8988T (cell line): ENCODE measurements around the gene SLC29A1.
A peak's percentile ranks its signal among the peaks of the same experiment; 100 is the strongest.
"Not testable (repeated sequence)": the region's sequence is repeated elsewhere in the genome, so short reads cannot be mapped to it uniquely, and the experiment has no call there.

Experiments used
- DNase-seq: peaks from one replicate; pipeline ENCODE4 v3.0.0; 2011

SLC29A1 gene

DNA sequence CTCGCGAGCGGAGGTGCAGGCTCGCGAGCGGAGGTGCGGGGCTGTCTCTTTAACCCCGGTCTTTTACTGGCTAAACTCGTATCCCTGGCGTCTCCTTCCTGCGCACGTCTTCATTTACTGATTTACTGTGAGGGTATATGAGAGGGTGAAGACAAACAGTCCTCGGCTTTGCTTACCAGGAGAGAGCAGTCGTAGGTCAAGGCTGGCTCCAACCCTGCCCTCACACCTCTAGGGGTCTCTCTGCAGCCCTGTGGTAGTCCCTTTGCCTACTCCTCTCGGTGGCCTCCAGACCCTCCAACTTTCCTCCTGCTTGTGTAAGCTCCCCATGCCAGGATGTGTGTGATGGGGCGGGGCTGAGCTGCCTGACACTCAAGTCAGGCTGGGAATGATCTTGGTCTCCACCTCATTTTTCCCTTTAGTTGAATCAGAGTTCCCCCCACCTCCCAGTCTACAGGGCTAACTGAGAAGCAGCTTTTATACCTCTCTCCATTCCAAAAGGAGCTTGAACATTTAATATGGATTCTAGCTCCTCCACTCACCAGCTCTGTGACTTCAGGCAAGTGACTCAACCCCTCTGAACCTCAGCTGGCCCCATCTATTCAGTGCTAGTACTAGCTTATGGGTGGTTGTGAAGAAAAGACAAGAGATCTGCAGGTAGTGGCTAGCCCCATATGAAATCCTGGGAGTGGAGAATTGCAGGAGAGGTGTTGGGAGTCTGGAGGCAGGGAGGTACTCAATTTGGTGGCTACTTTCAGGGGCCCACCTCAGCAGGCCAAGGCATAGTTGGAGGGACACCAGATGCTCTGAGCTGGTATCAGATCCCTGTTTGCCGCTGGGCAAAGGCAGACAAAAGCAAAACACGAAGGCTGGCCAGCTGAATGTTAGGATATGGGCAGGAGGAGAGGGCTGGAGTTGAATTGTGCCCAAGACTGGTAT, 902 bp downstream of the SLC29A1 start:
- DNase-seq = peak; percentile 70

DNA sequence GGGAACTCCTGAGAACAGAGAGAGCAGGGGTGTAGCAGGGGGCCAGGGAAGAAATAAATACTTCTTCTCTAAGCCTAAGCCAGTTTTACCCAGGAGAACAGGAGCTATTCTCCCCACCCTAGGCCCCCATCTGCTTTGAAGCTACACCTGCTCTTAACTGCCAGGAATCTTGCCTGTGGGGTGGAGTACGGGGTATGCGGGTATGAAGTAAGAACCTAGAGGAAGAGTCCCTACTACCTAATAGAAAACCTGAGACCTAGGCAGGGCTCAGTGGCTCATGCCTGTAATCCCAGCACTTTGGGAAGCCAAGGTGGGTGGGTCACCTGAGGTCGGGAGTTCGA, 1.5 kb downstream of the SLC29A1 start:
- no peak for DNase-seq

GRCh38 chr6:44225579-44226325, 2.4 kb downstream of the SLC29A1 start:
- DNase-seq = no peak

DNA sequence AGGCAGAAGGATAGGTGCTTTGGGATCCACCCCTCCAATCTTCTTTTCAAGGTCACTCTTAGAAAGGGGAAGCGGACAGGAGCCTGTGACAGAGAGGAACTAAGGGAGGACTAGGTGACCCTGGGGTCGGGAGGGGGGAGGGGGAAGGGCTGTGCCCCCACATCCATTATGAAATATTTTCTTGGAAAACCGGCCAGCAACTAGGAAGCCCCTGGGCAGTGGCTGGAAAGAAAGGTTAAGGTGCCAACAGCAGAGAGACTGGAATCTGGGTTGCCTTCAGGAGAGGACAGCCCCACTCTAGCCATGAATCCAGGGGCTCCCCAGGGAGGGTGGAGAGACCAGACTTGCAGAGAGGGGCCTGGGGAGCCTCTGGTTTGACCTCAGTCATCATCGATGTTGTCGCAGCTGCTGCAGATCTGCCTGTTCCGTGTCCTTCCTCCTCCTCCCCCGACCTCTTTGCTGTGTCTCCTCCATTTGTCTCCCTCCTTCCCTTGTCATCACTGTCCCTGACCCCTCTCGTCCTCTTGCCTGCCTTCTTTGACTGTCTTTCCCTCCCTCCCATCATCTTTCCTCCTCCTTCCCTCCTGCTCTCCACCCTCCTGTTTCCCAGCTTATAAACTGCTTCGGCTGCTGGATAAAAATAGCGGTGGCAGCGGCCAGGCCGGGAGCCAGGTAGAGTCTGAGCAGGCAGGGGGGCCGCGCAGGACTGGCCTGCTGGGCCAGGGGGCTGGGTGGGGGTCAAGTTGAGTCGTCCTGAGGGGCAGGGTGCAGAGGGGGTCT, 3.2 kb downstream of the SLC29A1 start:
- no peak for DNase-seq

DNA sequence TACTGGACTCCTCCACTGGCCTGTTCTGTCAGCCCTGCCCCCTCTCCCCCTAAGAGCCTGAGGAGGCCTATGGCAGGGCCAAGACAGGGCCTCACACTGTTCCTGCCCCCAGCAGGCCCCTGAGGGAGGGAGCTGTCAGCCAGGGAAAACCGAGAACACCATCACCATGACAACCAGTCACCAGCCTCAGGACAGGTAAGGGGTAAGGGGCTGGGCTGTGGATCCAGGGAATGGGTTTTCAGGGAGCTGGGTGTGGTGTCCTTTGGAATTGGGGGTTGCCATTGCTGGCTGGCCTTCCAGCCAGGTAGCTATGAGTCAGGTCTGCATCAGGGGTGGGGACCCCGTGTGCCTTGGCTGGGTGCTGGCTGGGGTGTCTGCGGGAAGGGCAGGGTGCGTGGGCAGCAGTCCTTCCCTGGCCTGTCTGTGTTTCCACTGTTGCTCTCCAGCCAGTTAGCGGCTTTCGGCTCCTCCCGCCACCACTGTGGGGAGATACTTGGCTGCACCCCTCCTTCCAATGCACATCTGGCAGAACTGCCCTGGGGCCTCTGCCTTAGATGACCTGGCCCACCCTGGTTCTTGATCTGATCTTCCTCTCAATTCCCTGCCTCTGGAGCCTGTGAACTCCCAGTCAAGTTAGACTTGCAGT, 3.9 kb downstream of the SLC29A1 start:
- no peak for DNase-seq

GRCh38 chr6:44228031-44228430, 4.6 kb downstream of the SLC29A1 start:
- no peak for DNase-seq

- DNase-seq = no peak
Measured at GRCh38 chr6:44228433-44228832, 5.0 kb downstream of the SLC29A1 start.

- no peak for DNase-seq
Measured at GRCh38 chr6:44228836-44229235, 5.4 kb downstream of the SLC29A1 start.

GRCh38 chr6:44229376-44230033, 6.1 kb downstream of the SLC29A1 start:
- DNase-seq = no peak

DNA sequence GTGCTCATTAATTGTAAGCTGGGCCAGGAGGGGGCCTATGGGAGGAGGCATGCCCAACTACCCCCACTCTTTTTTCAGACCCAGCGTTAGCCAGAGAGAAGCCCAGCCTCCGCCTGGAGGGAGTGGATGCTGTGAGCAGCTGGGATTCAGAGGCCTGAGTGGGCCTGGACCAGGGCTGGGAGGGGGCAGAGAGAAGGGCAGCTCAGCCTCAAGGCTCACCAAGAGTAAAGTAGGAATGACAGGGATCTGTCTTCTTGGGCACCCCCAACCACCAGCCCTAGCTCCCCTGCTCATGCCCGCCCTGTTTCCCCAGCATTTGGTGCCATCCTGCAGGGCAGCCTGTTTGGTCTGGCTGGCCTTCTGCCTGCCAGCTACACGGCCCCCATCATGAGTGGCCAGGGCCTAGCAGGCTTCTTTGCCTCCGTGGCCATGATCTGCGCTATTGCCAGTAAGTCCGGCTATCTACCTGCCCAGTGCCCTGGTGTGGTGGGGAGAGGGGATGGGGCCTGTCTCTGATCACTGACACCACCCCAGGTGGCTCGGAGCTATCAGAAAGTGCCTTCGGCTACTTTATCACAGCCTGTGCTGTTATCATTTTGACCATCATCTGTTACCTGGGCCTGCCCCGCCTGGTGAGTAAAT, 6.8 kb downstream of the SLC29A1 start:
- DNase-seq = no peak

DNA sequence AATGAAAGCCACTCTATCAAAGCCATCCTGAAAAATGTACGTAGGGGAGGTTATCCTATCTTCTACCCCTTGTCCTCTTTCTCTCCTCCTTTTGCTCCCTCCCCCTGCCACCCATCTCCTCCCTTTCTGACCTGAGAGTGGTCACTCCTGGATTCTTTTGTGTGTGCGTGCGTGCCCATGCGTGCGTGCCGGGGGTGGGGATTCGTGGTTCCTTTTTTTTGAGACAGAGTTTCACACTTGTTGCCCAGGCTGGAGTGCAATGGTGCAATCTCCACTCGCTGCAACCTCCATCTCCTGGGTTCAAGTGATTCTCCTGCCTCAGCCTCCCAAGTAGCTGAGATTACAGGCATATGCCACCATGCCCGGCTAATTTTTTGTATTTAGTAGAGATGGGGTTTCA, 8.0 kb downstream of the SLC29A1 start:
- not testable (repeated sequence) for DNase-seq

GRCh38 chr6:44232676-44233566, 9.5 kb downstream of the SLC29A1 start:
- DNase-seq = no peak

DNA sequence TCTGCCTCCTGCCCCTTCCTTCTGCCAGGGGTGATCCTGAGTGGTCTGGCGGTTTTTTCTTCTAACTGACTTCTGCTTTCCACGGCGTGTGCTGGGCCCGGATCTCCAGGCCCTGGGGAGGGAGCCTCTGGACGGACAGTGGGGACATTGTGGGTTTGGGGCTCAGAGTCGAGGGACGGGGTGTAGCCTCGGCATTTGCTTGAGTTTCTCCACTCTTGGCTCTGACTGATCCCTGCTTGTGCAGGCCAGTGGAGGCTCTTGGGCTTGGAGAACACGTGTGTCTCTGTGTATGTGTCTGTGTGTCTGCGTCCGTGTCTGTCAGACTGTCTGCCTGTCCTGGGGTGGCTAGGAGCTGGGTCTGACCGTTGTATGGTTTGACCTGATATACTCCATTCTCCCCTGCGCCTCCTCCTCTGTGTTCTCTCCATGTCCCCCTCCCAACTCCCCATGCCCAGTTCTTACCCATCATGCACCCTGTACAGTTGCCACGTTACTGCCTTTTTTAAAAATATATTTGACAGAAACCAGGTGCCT, 10.2 kb downstream of the SLC29A1 start:
- DNase-seq = no peak

DNA sequence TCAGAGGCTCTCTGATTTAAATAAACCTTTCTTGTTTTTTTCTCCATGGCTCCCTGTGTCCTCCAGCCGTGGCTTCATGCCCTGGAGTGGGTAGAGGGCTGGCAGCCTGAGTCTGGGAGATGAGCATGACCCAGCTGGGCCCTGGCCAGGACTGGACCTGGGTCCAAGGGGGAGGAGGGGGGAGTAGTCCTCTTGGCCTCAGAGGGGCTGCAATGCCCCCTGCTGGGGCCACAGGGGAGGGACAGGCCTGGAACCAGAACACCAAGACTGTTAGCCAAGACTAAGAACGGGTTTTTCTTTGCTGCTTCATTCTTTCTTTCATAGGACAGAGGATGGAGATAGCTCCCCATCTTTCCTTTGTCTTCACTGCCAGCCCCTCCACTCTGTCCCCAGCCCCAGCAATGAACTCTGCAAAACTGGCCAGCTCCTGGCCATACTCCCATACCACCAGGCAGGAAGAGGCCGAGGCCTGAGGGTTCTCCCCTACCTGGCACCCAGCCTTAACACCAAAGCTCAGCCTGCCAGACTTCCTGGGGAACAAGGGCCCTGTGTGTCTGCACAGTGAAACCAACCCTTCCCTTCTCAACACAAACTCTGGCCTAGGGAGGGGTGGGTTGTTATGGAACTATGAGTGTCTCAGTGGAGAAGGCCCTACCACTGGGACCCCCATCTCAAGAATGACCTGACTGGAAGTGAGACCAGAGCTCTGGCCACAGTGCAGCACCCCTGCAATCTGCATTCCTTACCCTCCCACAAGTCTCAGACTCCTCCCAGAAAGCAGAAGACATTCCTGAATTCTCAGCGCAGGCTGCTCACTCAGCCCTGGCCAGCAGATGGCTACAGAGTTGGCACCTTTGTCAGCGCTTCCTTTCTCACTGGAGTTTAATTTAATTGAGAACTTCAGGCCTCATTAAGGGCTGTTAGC, 11.0 kb downstream of the SLC29A1 start:
- peak; percentile 76 for DNase-seq

GRCh38 chr6:44235269-44235668, 11.9 kb downstream of the SLC29A1 start:
- DNase-seq = no peak

- DNase-seq = no peak
Measured at GRCh38 chr6:44235891-44236516, 12.6 kb downstream of the SLC29A1 start.

GRCh38 chr6:44237021-44237812, 13.8 kb downstream of the SLC29A1 start:
- peak; percentile 70 for DNase-seq
